Mucosa of gallbladder (tissue), 1 donor: ENCODE results near the gene LYST. TPM values are rescaled to one million over a fixed set of nuclear protein-coding genes. Genes with fewer than 3 reads are reported as not detected.
"Not testable (repeated sequence)": the region's sequence is repeated elsewhere in the genome, so short reads cannot be mapped to it uniquely, and the experiment has no call there.

Source experiments
- DNase-seq: peaks from one replicate; pipeline ENCODE4 v3.0.0-alpha.2; 2020; ENCODE audit warnings: low spot score
- total RNA-seq: library from RNA; stranded (reverse); gene quantifications from one replicate; pipeline ENCODE4 v1.2.1, GENCODE V29; 2021
- donor health status: DM: no; HTN: no; CAD: no.

LYST gene
- total RNA-seq, 1 donor from 2014 or later: 20.1 TPM

- DNase-seq: no peak
These were observed 48.0 kb downstream of the LYST start for GRCh38 chr1:235818632-235819136.

GRCh38 chr1:235817101-235817728, 49.5 kb downstream of the LYST start:
- no peak for DNase-seq

GRCh38 chr1:235809688-235810397, 56.9 kb downstream of the LYST start:
- no peak for DNase-seq

GRCh38 chr1:235808223-235808622, 58.5 kb downstream of the LYST start:
- DNase-seq: no peak

GRCh38 chr1:235806123-235806522, 60.6 kb downstream of the LYST start:
- DNase-seq: no peak

- DNase-seq: no peak
These were observed 63.9 kb downstream of the LYST start for GRCh38 chr1:235802573-235803346.

GRCh38 chr1:235799264-235799663, 67.4 kb downstream of the LYST start:
- DNase-seq: no peak

- DNase-seq: no peak
These were observed 75.1 kb downstream of the LYST start for GRCh38 chr1:235791532-235792060.

GRCh38 chr1:235790123-235790522, 76.6 kb downstream of the LYST start:
- no peak for DNase-seq

GRCh38 chr1:235786227-235786898, 80.3 kb downstream of the LYST start:
- DNase-seq: not testable (repeated sequence)

- DNase-seq: no peak
These were observed 81.8 kb downstream of the LYST start for GRCh38 chr1:235784950-235785349.

- no peak for DNase-seq
These were observed 83.4 kb downstream of the LYST start for GRCh38 chr1:235783148-235783776.

GRCh38 chr1:235782601-235783000, 84.1 kb downstream of the LYST start:
- DNase-seq: no peak

GRCh38 chr1:235781807-235782206, 84.9 kb downstream of the LYST start:
- DNase-seq: no peak

- no peak for DNase-seq
These were observed 86.9 kb downstream of the LYST start for GRCh38 chr1:235779770-235780169.

- DNase-seq: no peak
These were observed 90.3 kb downstream of the LYST start for GRCh38 chr1:235776396-235776795.

GRCh38 chr1:235775246-235775860, 91.4 kb downstream of the LYST start:
- DNase-seq: no peak

GRCh38 chr1:235767795-235768194, 98.9 kb downstream of the LYST start:
- DNase-seq: no peak

- no peak for DNase-seq
These were observed 99.9 kb downstream of the LYST start for GRCh38 chr1:235766794-235767285.

GRCh38 chr1:235763962-235764361, 102.7 kb downstream of the LYST start:
- no peak for DNase-seq

- DNase-seq: no peak
These were observed 107.4 kb downstream of the LYST start for GRCh38 chr1:235759336-235759735.
